H9 (cell line): Measurements from ENCODE around the gene PPIF. TPM values are rescaled to one million over a fixed set of nuclear protein-coding genes. Genes with fewer than 3 reads are reported as not detected.

Source experiments
- DNase-seq: peaks from one replicate; pipeline ENCODE4 v3.0.0-alpha.2; 2017
- H2AFZ ChIP-seq: one replicate; pipeline ENCODE4 v1.6.1; 2013; ENCODE audit warnings: mild to moderate bottlenecking, low read length, control low read depth, moderate library complexity
- H2AK5ac ChIP-seq: 2 replicates; pipeline ENCODE4 v1.6.1; 2013; ENCODE audit warnings: low read length, control low read depth, mixed read lengths; ENCODE audit not compliant: insufficient read length
- H2BK120ac ChIP-seq: one replicate; pipeline ENCODE4 v1.6.1; 2013; ENCODE audit warnings: low read depth, mild to moderate bottlenecking, low read length, control low read depth, inconsistent platforms; ENCODE audit not compliant: poor library complexity, severe bottlenecking
- H2BK12ac ChIP-seq: 2 replicates; pipeline ENCODE4 v1.6.1; 2013; ENCODE audit warnings: low read length, control low read depth, mixed read lengths, low read depth; ENCODE audit not compliant: insufficient read length
- H2BK15ac ChIP-seq: 2 replicates; pipeline ENCODE4 v1.6.1; 2013; ENCODE audit warnings: low read depth, low read length, control low read depth
- H2BK20ac ChIP-seq: one replicate; pipeline ENCODE4 v1.6.1; 2013; ENCODE audit warnings: low read depth, mild to moderate bottlenecking, low read length, control low read depth, inconsistent platforms; ENCODE audit not compliant: poor library complexity, severe bottlenecking
- H2BK5ac ChIP-seq: 2 replicates; pipeline ENCODE4 v1.6.1; 2013; ENCODE audit warnings: low read length, control low read depth, mixed read lengths; ENCODE audit not compliant: insufficient read length
- H3K14ac ChIP-seq: 2 replicates; pipeline ENCODE4 v1.6.1; 2013; ENCODE audit warnings: low read length, control low read depth; ENCODE audit not compliant: insufficient read depth
- H3K18ac ChIP-seq: 2 replicates; pipeline ENCODE4 v1.6.1; 2013; ENCODE audit warnings: low read depth, mild to moderate bottlenecking, mixed read lengths, low read length, control low read depth; ENCODE audit not compliant: insufficient read length
- H3K23ac ChIP-seq: 2 replicates; pipeline ENCODE4 v1.6.1; 2013; ENCODE audit warnings: low read length, control low read depth, mixed read lengths, low read depth; ENCODE audit not compliant: insufficient read length
- H3K23me2 ChIP-seq: 2 replicates; pipeline ENCODE4 v1.6.1; 2013; ENCODE audit warnings: low read depth, mild to moderate bottlenecking, mixed read lengths, low read length, control low read depth; ENCODE audit not compliant: insufficient read length, poor library complexity, severe bottlenecking
- H3K27ac ChIP-seq: 2 replicates; pipeline ENCODE4 v1.5.1; 2013; ENCODE audit warnings: low read length, control low read depth, mixed read lengths, low read depth; ENCODE audit not compliant: insufficient read length
- H3K27me3 ChIP-seq: 2 replicates; pipeline ENCODE4 v1.6.1; 2013; ENCODE audit warnings: low read length, control low read depth, inconsistent platforms; ENCODE audit not compliant: insufficient read depth
- H3K4ac ChIP-seq: 2 replicates; pipeline ENCODE4 v1.6.1; 2013; ENCODE audit warnings: low read depth, mild to moderate bottlenecking, control low read depth, inconsistent platforms, low read length, moderate library complexity
- H3K4me1 ChIP-seq: 2 replicates; pipeline ENCODE4 v1.6.1; 2013; ENCODE audit warnings: low read length, control low read depth, inconsistent platforms; ENCODE audit not compliant: insufficient read depth
- H3K4me2 ChIP-seq: 2 replicates; pipeline ENCODE4 v1.6.1; 2013; ENCODE audit warnings: low read length, control low read depth, mixed read lengths; ENCODE audit not compliant: insufficient read length, insufficient read depth
- H3K56ac ChIP-seq: 2 replicates; pipeline ENCODE4 v1.6.1; 2013; ENCODE audit warnings: low read depth, mild to moderate bottlenecking, mixed read lengths, low read length, control low read depth; ENCODE audit not compliant: insufficient read length
- H3K79me1 ChIP-seq: 2 replicates; pipeline ENCODE4 v1.6.1; 2013; ENCODE audit warnings: low read depth, mild to moderate bottlenecking, moderate library complexity, low read length, control low read depth, inconsistent platforms; ENCODE audit not compliant: insufficient read depth, poor library complexity, severe bottlenecking
- H3K79me2 ChIP-seq: 2 replicates; pipeline ENCODE4 v1.6.1; 2013; ENCODE audit warnings: low read length, control low read depth, inconsistent platforms; ENCODE audit not compliant: insufficient read depth
- H3K9ac ChIP-seq: 2 replicates; pipeline ENCODE4 v1.6.1; 2013; ENCODE audit warnings: low read length, control low read depth, mixed read lengths; ENCODE audit not compliant: insufficient read length; ENCODE audit errors: extremely low read depth
- H3K9me3 ChIP-seq: one replicate; pipeline ENCODE4 v1.6.1; 2013; ENCODE audit warnings: low read depth, low read length, inconsistent platforms; ENCODE audit not compliant: control insufficient read depth
- H3T11ph ChIP-seq: one replicate; pipeline ENCODE4 v1.6.1; 2013; ENCODE audit warnings: mild to moderate bottlenecking, low read length, control low read depth, inconsistent platforms
- H4K20me1 ChIP-seq: one replicate; pipeline ENCODE4 v1.6.1; 2013; ENCODE audit not compliant: control insufficient read depth, insufficient read length, insufficient read depth
- H4K5ac ChIP-seq: 2 replicates; pipeline ENCODE4 v1.6.1; 2013; ENCODE audit warnings: low read depth, mild to moderate bottlenecking, mixed read lengths, low read length, control low read depth; ENCODE audit not compliant: insufficient read length
- H4K8ac ChIP-seq: replicated peaks from 2 replicates; pipeline ENCODE4 v1.6.1; 2013; ENCODE audit warnings: low read length, control low read depth, mixed read lengths, low read depth; ENCODE audit not compliant: insufficient read length
- H4K91ac ChIP-seq: 2 replicates; pipeline ENCODE4 v1.6.1; 2013; ENCODE audit warnings: low read depth, mild to moderate bottlenecking, moderate library complexity, mixed read lengths, low read length, control low read depth; ENCODE audit not compliant: insufficient read length
- H3K27ac Mint-ChIP-seq, 3 experiments: 2 replicates in 2 of 3; 3 replicates in 1 of 3; pipeline ENCODE4 v1.8.0; 2020 to 2021; ENCODE audit warnings: mixed read lengths in 3 of 3, mild to moderate bottlenecking in 1 of 3, moderate library complexity in 1 of 3
- H3K27me3 Mint-ChIP-seq: 2 replicates; pipeline ENCODE4 v1.8.0; 2021; ENCODE audit warnings: low read depth, mild to moderate bottlenecking, moderate library complexity, mixed read lengths
- H3K36me3 Mint-ChIP-seq, 3 experiments: 2 replicates in 2 of 3; 3 replicates in 1 of 3; pipeline ENCODE4 v1.8.0; 2020 to 2021; ENCODE audit warnings: low read depth in 3 of 3, mixed read lengths in 3 of 3; ENCODE audit not compliant: insufficient read depth in 1 of 3
- H3K4me1 Mint-ChIP-seq, 2 experiments: 2 replicates each; pipeline ENCODE4 v1.8.0; 2020; ENCODE audit warnings: mixed read lengths in 2 of 2
- H3K4me3 Mint-ChIP-seq, 2 experiments: 2 replicates in 1 of 2; 3 replicates in 1 of 2; pipeline ENCODE4 v1.8.0; 2020 to 2021; ENCODE audit warnings: mild to moderate bottlenecking in 2 of 2, mixed read lengths in 2 of 2, moderate library complexity in 1 of 2
- H3K9me3 Mint-ChIP-seq, 2 experiments: 2 replicates in 1 of 2; 3 replicates in 1 of 2; pipeline ENCODE4 v1.8.0; 2020; ENCODE audit warnings: mild to moderate bottlenecking in 2 of 2, mixed read lengths in 2 of 2, moderate library complexity in 1 of 2
- WGBS: extraction: QIAGEN DNeasy Blood & Tissue Kit; methylation state at CpG from one replicate; pipeline ENCODE4 v1.1.7; 2013; ENCODE audit warnings: missing lambda C conversion rate, low lambda C conversion rate, mixed read lengths; ENCODE audit not compliant: insufficient read length; ENCODE audit errors: extremely low coverage; 5-methylcytosine and 5-hydroxymethylcytosine counted together
- total RNA-seq: library from RNA; stranded (reverse); gene quantifications from 2 replicates; pipeline ENCODE4 v1.2.1, GENCODE V29; 2021
- TF ChIP-seq, protein P1 (sequence below): fragments of 200-600 bp; sonication (generic); conservative IDR thresholded peaks from 3 replicates; pipeline ENCODE4 v1.8.0; 2021; ENCODE audit warnings: antibody characterized with exemption, mild to moderate bottlenecking

Gene PPIF
- total RNA-seq, 1 experiment from 2014 or later: 79.7 TPM

DNA sequence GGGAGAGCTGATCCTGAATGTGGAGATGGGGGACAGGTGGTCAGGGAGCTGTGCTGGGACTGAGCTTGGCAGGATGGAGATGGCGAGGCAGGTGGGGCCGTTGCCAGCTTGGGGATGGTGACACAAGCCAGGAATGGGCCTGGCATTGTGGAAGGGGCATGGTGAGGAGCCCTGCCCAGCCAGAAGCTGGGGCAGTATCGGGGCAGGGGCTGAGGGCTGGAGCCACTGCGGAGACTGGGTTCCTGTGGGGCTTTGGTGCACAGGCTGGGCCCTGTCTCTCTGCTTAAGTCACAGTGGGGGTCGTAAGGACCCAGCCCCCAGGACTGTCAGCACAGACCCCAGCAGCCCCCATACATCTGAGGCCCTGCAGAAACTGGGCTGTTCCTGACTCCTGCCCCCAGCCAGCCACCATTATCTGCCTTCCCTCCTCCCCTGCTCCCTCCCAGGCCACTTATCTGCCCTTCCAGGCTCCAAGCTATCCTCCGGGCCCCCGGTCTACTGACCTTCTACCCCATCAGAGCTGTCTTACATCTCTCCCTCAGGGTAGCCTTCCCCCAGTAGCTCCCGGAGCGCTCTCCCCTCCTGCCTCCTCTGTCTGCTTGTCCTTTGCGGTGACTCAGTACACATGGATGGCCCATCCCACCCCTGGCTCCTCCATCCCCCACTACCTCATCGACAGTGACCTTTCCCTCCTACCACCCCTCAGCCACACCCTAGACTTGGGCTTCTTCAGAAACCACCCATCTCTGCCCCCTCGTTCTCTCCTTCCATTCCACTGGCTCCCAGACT, 44.2 kb downstream of the PPIF start:
- Histone ChIP-seq H4K8ac (no peak overlapping the region), H3K14ac (no peak overlapping the region), H2BK120ac (no peak overlapping the region), H2AFZ (no peak overlapping the region), H2BK20ac (no peak overlapping the region), H3K79me2 (no peaks in the 10 kb centered on the region), H3K4me2 (no peak overlapping the region), H3K23me2 (no peaks in the 10 kb centered on the region), H4K91ac (no peak overlapping the region), H4K5ac (no peak overlapping the region), H2BK5ac (no peak overlapping the region), H3K18ac (no peak overlapping the region), H2BK15ac (no peak overlapping the region), H3T11ph (no peak overlapping the region), H3K9me3 (no peaks in the 10 kb centered on the region), H3K23ac (no peak overlapping the region), H3K4ac (no peak overlapping the region), H2AK5ac (no peak overlapping the region), H3K9ac (no peak overlapping the region), H2BK12ac (no peak overlapping the region), H3K27ac (no peak overlapping the region), H3K56ac (no peak overlapping the region), H3K27me3 (no peaks in the 10 kb centered on the region), H4K20me1 (no peaks in the 10 kb centered on the region), H3K79me1 (no peaks in the 10 kb centered on the region), H3K4me1 (no peaks in the 10 kb centered on the region)
- Mint-ChIP-seq H3K27me3 (peaks cover 3% of the 10 kb centered on the region), H3K27ac (peak overlapping the region in 2 of 3 experiments; percentile 25 to 72; a peak in 1 of 7 replicates), H3K4me3 (no peak overlapping the region), H3K36me3 (no peaks in the 10 kb centered on the region; a peak in 2 of 7 replicates), H3K4me1 (peaks cover 0 to under 1% of the 10 kb centered on the region in 2 experiments; a peak in 1 of 4 replicates), H3K9me3 (no peaks in the 10 kb centered on the region)
- peak; percentile 17 for DNase-seq
- TF ChIP-seq, protein P1, sequence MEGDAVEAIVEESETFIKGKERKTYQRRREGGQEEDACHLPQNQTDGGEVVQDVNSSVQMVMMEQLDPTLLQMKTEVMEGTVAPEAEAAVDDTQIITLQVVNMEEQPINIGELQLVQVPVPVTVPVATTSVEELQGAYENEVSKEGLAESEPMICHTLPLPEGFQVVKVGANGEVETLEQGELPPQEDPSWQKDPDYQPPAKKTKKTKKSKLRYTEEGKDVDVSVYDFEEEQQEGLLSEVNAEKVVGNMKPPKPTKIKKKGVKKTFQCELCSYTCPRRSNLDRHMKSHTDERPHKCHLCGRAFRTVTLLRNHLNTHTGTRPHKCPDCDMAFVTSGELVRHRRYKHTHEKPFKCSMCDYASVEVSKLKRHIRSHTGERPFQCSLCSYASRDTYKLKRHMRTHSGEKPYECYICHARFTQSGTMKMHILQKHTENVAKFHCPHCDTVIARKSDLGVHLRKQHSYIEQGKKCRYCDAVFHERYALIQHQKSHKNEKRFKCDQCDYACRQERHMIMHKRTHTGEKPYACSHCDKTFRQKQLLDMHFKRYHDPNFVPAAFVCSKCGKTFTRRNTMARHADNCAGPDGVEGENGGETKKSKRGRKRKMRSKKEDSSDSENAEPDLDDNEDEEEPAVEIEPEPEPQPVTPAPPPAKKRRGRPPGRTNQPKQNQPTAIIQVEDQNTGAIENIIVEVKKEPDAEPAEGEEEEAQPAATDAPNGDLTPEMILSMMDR: no peak
- WGBS: no CpG with 5 or more reads among the region's 12 CpGs
